ENCODE results near the gene PACS1.

DNA sequence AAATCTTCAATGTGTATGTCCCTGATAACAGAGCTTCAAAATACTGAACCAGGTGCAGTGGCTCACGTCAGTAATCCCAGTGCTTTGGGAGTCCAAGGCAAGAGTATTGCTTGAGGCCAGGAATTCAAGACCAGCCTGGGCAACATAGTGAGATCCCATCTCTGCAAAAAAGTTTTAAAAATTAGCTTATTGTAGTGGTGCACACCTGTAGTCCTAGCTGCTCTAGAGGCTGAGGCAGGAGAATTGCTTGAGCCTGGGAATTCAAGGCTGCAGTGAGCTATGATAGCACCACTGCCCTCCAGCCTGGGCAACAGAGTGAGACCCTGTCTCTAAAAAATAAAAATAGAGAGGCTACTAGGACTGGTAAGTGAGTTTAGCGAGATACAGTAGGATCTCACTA lies 84.0 kb downstream of the PACS1 start:
- TF ChIP-seq, protein P1, sequence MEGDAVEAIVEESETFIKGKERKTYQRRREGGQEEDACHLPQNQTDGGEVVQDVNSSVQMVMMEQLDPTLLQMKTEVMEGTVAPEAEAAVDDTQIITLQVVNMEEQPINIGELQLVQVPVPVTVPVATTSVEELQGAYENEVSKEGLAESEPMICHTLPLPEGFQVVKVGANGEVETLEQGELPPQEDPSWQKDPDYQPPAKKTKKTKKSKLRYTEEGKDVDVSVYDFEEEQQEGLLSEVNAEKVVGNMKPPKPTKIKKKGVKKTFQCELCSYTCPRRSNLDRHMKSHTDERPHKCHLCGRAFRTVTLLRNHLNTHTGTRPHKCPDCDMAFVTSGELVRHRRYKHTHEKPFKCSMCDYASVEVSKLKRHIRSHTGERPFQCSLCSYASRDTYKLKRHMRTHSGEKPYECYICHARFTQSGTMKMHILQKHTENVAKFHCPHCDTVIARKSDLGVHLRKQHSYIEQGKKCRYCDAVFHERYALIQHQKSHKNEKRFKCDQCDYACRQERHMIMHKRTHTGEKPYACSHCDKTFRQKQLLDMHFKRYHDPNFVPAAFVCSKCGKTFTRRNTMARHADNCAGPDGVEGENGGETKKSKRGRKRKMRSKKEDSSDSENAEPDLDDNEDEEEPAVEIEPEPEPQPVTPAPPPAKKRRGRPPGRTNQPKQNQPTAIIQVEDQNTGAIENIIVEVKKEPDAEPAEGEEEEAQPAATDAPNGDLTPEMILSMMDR (IDR thresholded peaks at IDR 0.05): no peak
- no peak for TF ChIP-seq POLR2A (IDR thresholded peaks at IDR 0.05)

All from ovary (tissue), 3 donors.